K562 (cell line): ENCODE measurements around the gene ADAT1. TPM values are rescaled to one million over a fixed set of nuclear protein-coding genes. Genes with fewer than 3 reads are reported as not detected.

Experiments used
- EP400 ChIP-seq: fragments of 450-650 bp; IDR thresholded peaks from 2 replicates; pipeline ENCODE4 v1.6.1; 2017; ENCODE audit warnings: antibody characterized with exemption, mild to moderate bottlenecking, moderate library complexity
- GTF2E2 ChIP-seq: fragments of 200-800 bp; sonication (Bioruptor generic); IDR thresholded peaks from 2 replicates; pipeline ENCODE4 v1.6.1; 2016; ENCODE audit warnings: missing genetic modification characterization, missing compliant biosample characterization
- HMG20A ChIP-seq: fragments of 450-650 bp; formaldehyde crosslinking; conservative IDR thresholded peaks from 2 replicates; pipeline ENCODE4 v1.4.0; 2020; ENCODE audit warnings: mild to moderate bottlenecking, mixed read lengths
- HNRNPL ChIP-seq: fragments of 200-400 bp; formaldehyde crosslinking; IDR thresholded peaks from 2 replicates; pipeline ENCODE4 v1.6.1; 2017; ENCODE audit warnings: low read depth, mild to moderate bottlenecking, low read length
- MECOM ChIP-seq: fragments of 250-450 bp; sonication (Bioruptor Pico); IDR thresholded peaks from 2 replicates; pipeline ENCODE4 v1.8.0; 2022; ENCODE audit warnings: inconsistent platforms
- U2AF2 ChIP-seq: fragments of 200-400 bp; formaldehyde crosslinking; optimal IDR thresholded peaks from 2 replicates; pipeline ENCODE3; 2017; ENCODE audit warnings: low read depth, mild to moderate bottlenecking, low read length
- ZEB2 ChIP-seq: fragments of 450-650 bp; IDR thresholded peaks from 2 replicates; pipeline ENCODE4 v1.6.1; 2016
- ZNF175 ChIP-seq: fragments of 200-800 bp; sonication (Bioruptor generic); IDR thresholded peaks from 2 replicates; pipeline ENCODE4 v1.6.1; 2016; ENCODE audit warnings: low read depth, mild to moderate bottlenecking, missing genetic modification characterization, missing compliant biosample characterization
- ZNF407 ChIP-seq: fragments of 450-650 bp; IDR thresholded peaks from 2 replicates; pipeline ENCODE4 v1.6.1; 2016; ENCODE audit warnings: low read depth
- polyA plus RNA-seq, 8 experiments: library from polyadenylated mRNA; depleted of rRNA in 4 of 8; stranded (reverse) in 5 of 8; unstranded in 3 of 8; fragments of >200 nt; fragmentation: Nextera tagmentation in 2 of 8; fragmentation: Illumina TruSeq in 1 of 8; extraction: Ambion mirVana in 2 of 8; extraction: Trizol in 1 of 8; gene quantifications; 2 replicates each; pipeline versions ENCODE4 v1.2.1 to v1.2.3, GENCODE V29; 2011 to 2014; ENCODE audit warnings: inconsistent platforms in 1 of 8, missing spikeins in 1 of 8
- total RNA-seq, 7 experiments: library from RNA; depleted of rRNA in 6 of 7; stranded (reverse); fragments of >200 nt in 6 of 7; fragmentation: Illumina TruSeq in 2 of 7; extraction: Trizol in 2 of 7; gene quantifications; 2 replicates each; pipeline versions ENCODE4 v1.2.1 to v1.2.3, GENCODE V29; 2011 to 2021; ENCODE audit warnings: low replicate concordance in 1 of 7

The ADAT1 gene
- total and polyA plus RNA-seq, 9 of the 15 experiments (the other 6 are each of a cell fraction or from before 2014, with no cell fraction given): 16.0 to 36.7 (median 28.2) TPM

- TF ChIP-seq ZNF407 (no peak), HMG20A (CRISPR knock-in tag) (no peak), EP400 (no peak), GTF2E2 (tag) (no peak), HNRNPL (no peak), U2AF2 (no peak), ZEB2 (no peak), MECOM (CRISPR knock-in tag) (no peak), ZNF175 (CRISPR knock-in tag) (no peak)
Observed at GRCh38 chr16:75667503-75667902, 44.4 kb upstream of the ADAT1 start (continued).
